HCT116 (cell line): Measurements from ENCODE around the gene ANXA4. TPM values are rescaled to one million over a fixed set of nuclear protein-coding genes. Genes with fewer than 3 reads are reported as not detected.
A peak's percentile ranks its signal among the peaks of the same experiment; 100 is the strongest.

Experiments used
- JUND ChIP-seq: IDR thresholded peaks from 2 replicates; pipeline ENCODE4 v1.6.1; 2012
- POLR2A ChIP-seq: IDR thresholded peaks from 2 replicates; pipeline ENCODE4 v1.7.0; 2011; ENCODE audit warnings: borderline replicate concordance; ENCODE audit not compliant: insufficient read depth, insufficient read length; ENCODE audit errors: extremely low read depth
- YY1 ChIP-seq: IDR thresholded peaks from 2 replicates; pipeline ENCODE4 v1.6.1; 2011; ENCODE audit warnings: low read length, low read depth, moderate library complexity, mild to moderate bottlenecking; ENCODE audit not compliant: insufficient replicate concordance; ENCODE audit errors: extremely low read depth
- total RNA-seq: library from RNA; stranded (reverse); gene quantifications from one replicate; pipeline ENCODE4 v1.2.1, GENCODE V29; 2021; ENCODE audit not compliant: unreplicated experiment
- TF ChIP-seq, protein P1 (sequence below): IDR thresholded peaks from 2 replicates; pipeline ENCODE4 v1.6.1; 2011; ENCODE audit warnings: mild to moderate bottlenecking, low read length, moderate library complexity; ENCODE audit not compliant: insufficient replicate concordance; ENCODE audit errors: extremely low read depth
- TF ChIP-seq, protein P2 (sequence below): IDR thresholded peaks from 2 replicates; pipeline ENCODE4 v1.6.1; 2012; ENCODE audit warnings: low read depth

Gene ANXA4
- total RNA-seq, 1 experiment from 2014 or later: 64.6 TPM

DNA sequence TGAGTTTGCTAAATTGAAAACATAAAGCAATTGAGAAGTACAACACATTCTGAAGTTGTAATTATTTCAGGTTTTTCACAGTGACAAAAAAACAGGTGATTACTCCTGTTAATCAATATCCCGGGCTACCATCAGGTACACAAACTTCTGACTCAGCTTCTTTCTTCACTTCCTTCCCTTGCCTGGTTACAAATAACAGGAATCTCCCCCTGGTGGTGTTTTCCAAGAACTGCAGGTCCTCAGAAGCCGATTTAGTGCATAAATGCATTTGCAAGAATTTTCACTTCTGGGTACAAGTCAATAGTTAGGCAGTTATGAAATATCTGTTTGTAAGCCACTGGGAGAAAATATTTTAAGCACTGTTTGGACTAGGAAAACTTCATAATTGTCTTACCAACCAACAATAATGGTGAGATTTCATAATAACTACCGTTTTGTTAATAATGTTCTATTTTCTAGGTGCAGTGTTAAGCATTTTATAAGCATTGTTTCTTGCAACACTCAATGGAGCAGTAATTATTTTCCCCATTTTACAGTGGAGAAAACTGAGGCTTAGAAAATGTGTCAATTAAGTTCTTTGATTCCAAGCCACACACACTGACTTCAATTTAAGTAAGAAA lies 75.1 kb downstream of the ANXA4 start (continued):
- TF ChIP-seq POLR2A: no peak
- TF ChIP-seq, protein P1, sequence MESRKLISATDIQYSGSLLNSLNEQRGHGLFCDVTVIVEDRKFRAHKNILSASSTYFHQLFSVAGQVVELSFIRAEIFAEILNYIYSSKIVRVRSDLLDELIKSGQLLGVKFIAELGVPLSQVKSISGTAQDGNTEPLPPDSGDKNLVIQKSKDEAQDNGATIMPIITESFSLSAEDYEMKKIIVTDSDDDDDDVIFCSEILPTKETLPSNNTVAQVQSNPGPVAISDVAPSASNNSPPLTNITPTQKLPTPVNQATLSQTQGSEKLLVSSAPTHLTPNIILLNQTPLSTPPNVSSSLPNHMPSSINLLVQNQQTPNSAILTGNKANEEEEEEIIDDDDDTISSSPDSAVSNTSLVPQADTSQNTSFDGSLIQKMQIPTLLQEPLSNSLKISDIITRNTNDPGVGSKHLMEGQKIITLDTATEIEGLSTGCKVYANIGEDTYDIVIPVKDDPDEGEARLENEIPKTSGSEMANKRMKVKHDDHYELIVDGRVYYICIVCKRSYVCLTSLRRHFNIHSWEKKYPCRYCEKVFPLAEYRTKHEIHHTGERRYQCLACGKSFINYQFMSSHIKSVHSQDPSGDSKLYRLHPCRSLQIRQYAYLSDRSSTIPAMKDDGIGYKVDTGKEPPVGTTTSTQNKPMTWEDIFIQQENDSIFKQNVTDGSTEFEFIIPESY: no peak
- TF ChIP-seq, protein P2, sequence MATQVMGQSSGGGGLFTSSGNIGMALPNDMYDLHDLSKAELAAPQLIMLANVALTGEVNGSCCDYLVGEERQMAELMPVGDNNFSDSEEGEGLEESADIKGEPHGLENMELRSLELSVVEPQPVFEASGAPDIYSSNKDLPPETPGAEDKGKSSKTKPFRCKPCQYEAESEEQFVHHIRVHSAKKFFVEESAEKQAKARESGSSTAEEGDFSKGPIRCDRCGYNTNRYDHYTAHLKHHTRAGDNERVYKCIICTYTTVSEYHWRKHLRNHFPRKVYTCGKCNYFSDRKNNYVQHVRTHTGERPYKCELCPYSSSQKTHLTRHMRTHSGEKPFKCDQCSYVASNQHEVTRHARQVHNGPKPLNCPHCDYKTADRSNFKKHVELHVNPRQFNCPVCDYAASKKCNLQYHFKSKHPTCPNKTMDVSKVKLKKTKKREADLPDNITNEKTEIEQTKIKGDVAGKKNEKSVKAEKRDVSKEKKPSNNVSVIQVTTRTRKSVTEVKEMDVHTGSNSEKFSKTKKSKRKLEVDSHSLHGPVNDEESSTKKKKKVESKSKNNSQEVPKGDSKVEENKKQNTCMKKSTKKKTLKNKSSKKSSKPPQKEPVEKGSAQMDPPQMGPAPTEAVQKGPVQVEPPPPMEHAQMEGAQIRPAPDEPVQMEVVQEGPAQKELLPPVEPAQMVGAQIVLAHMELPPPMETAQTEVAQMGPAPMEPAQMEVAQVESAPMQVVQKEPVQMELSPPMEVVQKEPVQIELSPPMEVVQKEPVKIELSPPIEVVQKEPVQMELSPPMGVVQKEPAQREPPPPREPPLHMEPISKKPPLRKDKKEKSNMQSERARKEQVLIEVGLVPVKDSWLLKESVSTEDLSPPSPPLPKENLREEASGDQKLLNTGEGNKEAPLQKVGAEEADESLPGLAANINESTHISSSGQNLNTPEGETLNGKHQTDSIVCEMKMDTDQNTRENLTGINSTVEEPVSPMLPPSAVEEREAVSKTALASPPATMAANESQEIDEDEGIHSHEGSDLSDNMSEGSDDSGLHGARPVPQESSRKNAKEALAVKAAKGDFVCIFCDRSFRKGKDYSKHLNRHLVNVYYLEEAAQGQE: no peak
- TF ChIP-seq JUND: peak; percentile 26; the same call in 1 of the 2 replicates
- peak; percentile 38 for TF ChIP-seq YY1
